MM.1S (cell line): ENCODE data around the gene CHD2.

ENCODE experiments used
- DNase-seq: peaks from one replicate; pipeline ENCODE4 v3.0.0-alpha.2; 2015
- H2AFZ ChIP-seq: fragments of 300-600 bp; sonication (generic); 2 replicates; pipeline ENCODE4 v1.6.0; 2016; ENCODE audit warnings: antibody characterized with exemption, low read length
- H3F3A ChIP-seq: fragments of 300-600 bp; sonication (generic); 2 replicates; pipeline ENCODE4 v1.6.1; 2016; ENCODE audit warnings: mild to moderate bottlenecking, antibody characterized with exemption, low read length, moderate library complexity, mixed read lengths; ENCODE audit not compliant: insufficient read depth
- H3K27ac ChIP-seq: fragments of 300-600 bp; sonication (generic); 2 replicates; pipeline ENCODE4 v1.5.1; 2016; ENCODE audit warnings: mild to moderate bottlenecking, low read length
- H3K27me3 ChIP-seq: fragments of 300-600 bp; sonication (generic); replicated peaks from 2 replicates; pipeline ENCODE4 v1.6.0; 2016; ENCODE audit warnings: low read length; ENCODE audit not compliant: insufficient read depth
- H3K36me3 ChIP-seq: fragments of 300-600 bp; sonication (generic); replicated peaks from 2 replicates; pipeline ENCODE4 v1.6.1; 2016; ENCODE audit warnings: mild to moderate bottlenecking, low read length, mixed read lengths; ENCODE audit not compliant: insufficient read depth
- H3K4me1 ChIP-seq: fragments of 300-600 bp; sonication (generic); 2 replicates; pipeline ENCODE4 v1.6.1; 2016; ENCODE audit warnings: low read length, mixed read lengths
- H3K4me2 ChIP-seq: fragments of 300-600 bp; sonication (generic); 2 replicates; pipeline ENCODE4 v1.6.0; 2016; ENCODE audit warnings: low read depth, low read length
- H3K4me3 ChIP-seq: fragments of 300-600 bp; sonication (generic); 2 replicates; pipeline ENCODE4 v1.5.1; 2016; ENCODE audit warnings: low read length, mixed read lengths
- H3K79me2 ChIP-seq: fragments of 300-600 bp; sonication (generic); 2 replicates; pipeline ENCODE4 v1.6.1; 2016; ENCODE audit warnings: mixed run types, low read length, mixed read lengths
- H3K9ac ChIP-seq: fragments of 300-600 bp; sonication (generic); 2 replicates; pipeline ENCODE4 v1.6.1; 2016; ENCODE audit warnings: low read length, mixed read lengths
- H3K9me2 ChIP-seq: fragments of 300-600 bp; sonication (generic); replicated peaks from 2 replicates; pipeline ENCODE4 v1.6.1; 2016; ENCODE audit warnings: mild to moderate bottlenecking, low read length, mixed read lengths; ENCODE audit not compliant: insufficient read depth
- H3K9me3 ChIP-seq: fragments of 300-600 bp; sonication (generic); replicated peaks from 2 replicates; pipeline ENCODE4 v1.6.1; 2016; ENCODE audit warnings: mild to moderate bottlenecking, low read length, mixed read lengths; ENCODE audit not compliant: insufficient read depth
- H4K20me1 ChIP-seq: fragments of 300-600 bp; sonication (generic); 2 replicates; pipeline ENCODE4 v1.6.1; 2016; ENCODE audit warnings: mild to moderate bottlenecking, low read length, moderate library complexity, mixed read lengths; ENCODE audit not compliant: insufficient read depth
- EZH2 ChIP-seq: fragments of 300-600 bp; sonication (generic); optimal IDR thresholded peaks from 2 replicates; pipeline ENCODE3; 2017; ENCODE audit warnings: low read depth, mild to moderate bottlenecking, antibody characterized with exemption, low read length, mixed read lengths
- EZH2phosphoT487 ChIP-seq: fragments of 300-600 bp; sonication (generic); IDR thresholded peaks from 2 replicates; pipeline ENCODE4 v1.6.1; 2018; ENCODE audit warnings: antibody characterized with exemption, low read length
- TF ChIP-seq, protein P1 (sequence below): fragments of 300-600 bp; sonication (generic); IDR thresholded peaks from 2 replicates; pipeline ENCODE4 v1.5.1; 2016; ENCODE audit warnings: antibody characterized with exemption, low read length, mixed read lengths

CHD2 gene

DNA sequence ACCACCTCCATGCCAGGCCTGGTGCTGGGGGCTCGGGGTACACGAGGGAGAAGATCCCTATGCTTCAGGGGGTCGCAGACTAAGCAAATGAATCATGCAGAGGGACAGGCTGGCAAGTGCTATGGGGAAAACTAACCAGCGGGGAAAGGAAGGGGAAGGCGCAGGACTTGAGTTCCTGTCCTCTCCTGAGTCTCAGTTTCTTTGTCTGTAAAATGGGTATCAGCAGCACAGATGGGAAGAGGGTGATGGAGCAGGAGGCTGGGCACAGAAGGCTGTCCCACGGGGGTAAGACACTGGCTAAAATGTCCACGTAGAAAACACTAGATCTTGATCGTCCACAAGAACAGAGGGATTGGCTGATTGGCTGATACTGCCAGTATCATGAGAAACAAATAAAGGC lies 149.1 kb downstream of the CHD2 start:
- H3K9me2 ChIP-seq, result no peaks in the 10 kb centered on the region
- H3K27me3 ChIP-seq, result peaks cover 13% of the 10 kb centered on the region; the same call in 1 of the 2 replicates
- H4K20me1 ChIP-seq, result no peaks in the 10 kb centered on the region
- H3K9me3 ChIP-seq, result no peaks in the 10 kb centered on the region
- H3K4me1 ChIP-seq, result no peaks in the 10 kb centered on the region
- no peaks in the 10 kb centered on the region for H3F3A ChIP-seq
- no peak overlapping the region for H2AFZ ChIP-seq
- no peaks in the 10 kb centered on the region for H3K36me3 ChIP-seq
- H3K27ac ChIP-seq, result no peak overlapping the region
- H3K4me3 ChIP-seq, result no peak overlapping the region
- no peak for DNase-seq
- no peaks in the 10 kb centered on the region for H3K79me2 ChIP-seq
- TF ChIP-seq EZH2phosphoT487 (no peak), EZH2 (no peak)
- TF ChIP-seq, protein P1, sequence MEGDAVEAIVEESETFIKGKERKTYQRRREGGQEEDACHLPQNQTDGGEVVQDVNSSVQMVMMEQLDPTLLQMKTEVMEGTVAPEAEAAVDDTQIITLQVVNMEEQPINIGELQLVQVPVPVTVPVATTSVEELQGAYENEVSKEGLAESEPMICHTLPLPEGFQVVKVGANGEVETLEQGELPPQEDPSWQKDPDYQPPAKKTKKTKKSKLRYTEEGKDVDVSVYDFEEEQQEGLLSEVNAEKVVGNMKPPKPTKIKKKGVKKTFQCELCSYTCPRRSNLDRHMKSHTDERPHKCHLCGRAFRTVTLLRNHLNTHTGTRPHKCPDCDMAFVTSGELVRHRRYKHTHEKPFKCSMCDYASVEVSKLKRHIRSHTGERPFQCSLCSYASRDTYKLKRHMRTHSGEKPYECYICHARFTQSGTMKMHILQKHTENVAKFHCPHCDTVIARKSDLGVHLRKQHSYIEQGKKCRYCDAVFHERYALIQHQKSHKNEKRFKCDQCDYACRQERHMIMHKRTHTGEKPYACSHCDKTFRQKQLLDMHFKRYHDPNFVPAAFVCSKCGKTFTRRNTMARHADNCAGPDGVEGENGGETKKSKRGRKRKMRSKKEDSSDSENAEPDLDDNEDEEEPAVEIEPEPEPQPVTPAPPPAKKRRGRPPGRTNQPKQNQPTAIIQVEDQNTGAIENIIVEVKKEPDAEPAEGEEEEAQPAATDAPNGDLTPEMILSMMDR, result no peak
- H3K9ac ChIP-seq, result no peak overlapping the region
- H3K4me2 ChIP-seq, result no peak overlapping the region

DNA sequence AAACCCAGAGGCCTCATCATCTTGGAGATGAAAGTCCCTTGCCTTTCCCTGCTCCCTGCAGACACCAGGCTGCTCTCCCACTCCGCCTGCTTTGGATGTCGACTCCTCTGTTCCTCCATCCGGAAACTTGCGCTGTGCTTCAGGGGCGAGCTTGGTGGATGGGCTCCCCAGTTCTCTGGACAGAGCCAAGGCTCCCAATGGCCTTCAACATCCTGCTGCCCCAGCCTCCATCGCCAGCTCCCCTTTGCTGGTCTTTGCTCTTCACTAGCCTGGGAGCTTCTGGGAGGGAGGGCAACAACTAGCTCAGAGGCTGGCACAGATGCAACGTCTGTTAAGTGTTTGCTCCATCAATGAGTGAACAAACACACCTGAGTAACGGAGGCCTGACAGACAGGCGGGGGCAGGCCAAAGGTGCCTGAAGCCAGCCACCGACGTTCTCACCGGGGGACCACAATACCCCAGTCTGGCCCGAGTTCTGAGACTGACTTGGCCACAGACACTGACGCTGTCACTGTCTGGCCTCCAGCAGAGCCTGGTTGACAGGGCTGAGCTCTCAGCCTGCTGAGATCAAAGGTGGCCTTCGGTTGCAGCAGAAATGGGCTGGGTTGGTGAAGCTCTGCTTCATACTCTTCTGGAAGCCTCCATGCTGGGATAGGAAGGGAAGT lies 149.9 kb downstream of the CHD2 start:
- H3K9ac ChIP-seq, result no peak overlapping the region
- no peaks in the 10 kb centered on the region for H3K9me3 ChIP-seq
- H3K27me3 ChIP-seq, result peaks cover 13% of the 10 kb centered on the region; the same call in 1 of the 2 replicates
- H3K4me2 ChIP-seq, result no peak overlapping the region
- no peak for TF ChIP-seq EZH2
- TF ChIP-seq, protein P1, result no peak
- TF ChIP-seq EZH2phosphoT487, result no peak
- no peak for DNase-seq
- H3K4me3 ChIP-seq, result no peak overlapping the region
- H3K4me1 ChIP-seq, result no peaks in the 10 kb centered on the region
- no peaks in the 10 kb centered on the region for H3K79me2 ChIP-seq
- H3K9me2 ChIP-seq, result no peaks in the 10 kb centered on the region
- H3K36me3 ChIP-seq, result no peaks in the 10 kb centered on the region
- H2AFZ ChIP-seq, result no peak overlapping the region
- no peak overlapping the region for H3K27ac ChIP-seq
- H3F3A ChIP-seq, result no peaks in the 10 kb centered on the region
- H4K20me1 ChIP-seq, result no peaks in the 10 kb centered on the region

DNA sequence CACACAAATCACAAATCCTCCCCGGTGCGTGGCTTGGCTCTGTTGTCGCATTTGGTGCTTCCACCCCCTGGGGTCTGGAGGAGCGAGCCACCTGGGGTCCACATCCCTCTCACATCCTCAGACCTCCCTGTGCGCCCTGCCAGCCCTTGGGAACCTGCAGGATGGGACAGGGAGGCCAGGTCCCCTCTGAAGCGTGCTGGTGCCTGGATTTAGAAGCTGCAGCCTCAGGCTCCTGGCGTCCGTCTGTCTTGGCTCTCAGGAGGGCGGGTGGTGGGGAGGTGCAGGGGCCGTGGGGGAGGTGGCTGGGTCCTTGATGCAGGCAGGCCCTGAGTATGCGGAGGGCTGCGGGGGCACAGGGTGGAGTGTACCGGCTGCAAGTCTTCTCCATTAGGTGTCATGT lies 150.5 kb downstream of the CHD2 start:
- TF ChIP-seq, protein P1, result no peak
- no peak for TF ChIP-seq EZH2phosphoT487
- TF ChIP-seq EZH2, result no peak
- no peaks in the 10 kb centered on the region for H3F3A ChIP-seq
- no peaks in the 10 kb centered on the region for H3K36me3 ChIP-seq
- DNase-seq, result no peak
- no peak overlapping the region for H3K27ac ChIP-seq
- H3K4me2 ChIP-seq, result no peak overlapping the region
- no peaks in the 10 kb centered on the region for H3K79me2 ChIP-seq
- no peak overlapping the region for H2AFZ ChIP-seq
- H3K4me1 ChIP-seq, result no peaks in the 10 kb centered on the region
- no peak overlapping the region for H3K9ac ChIP-seq
- no peaks in the 10 kb centered on the region for H3K9me3 ChIP-seq
- H3K27me3 ChIP-seq, result peaks cover 13% of the 10 kb centered on the region; the same call in 1 of the 2 replicates
- no peak overlapping the region for H3K4me3 ChIP-seq
- H3K9me2 ChIP-seq, result no peaks in the 10 kb centered on the region
- no peaks in the 10 kb centered on the region for H4K20me1 ChIP-seq
